Neural cell (in vitro differentiated cells): ENCODE measurements around the gene CDKL4. TPM values are rescaled to one million over a fixed set of nuclear protein-coding genes. Genes with fewer than 3 reads are reported as not detected.

Experiments used
- H2AFZ ChIP-seq: fragments of 200-600, 300-800 bp; sonication (generic), shearing (Covaris generic); 2 replicates; pipeline ENCODE4 v1.6.0; 2014; ENCODE audit warnings: low read depth, mild to moderate bottlenecking, antibody characterized with exemption, low read length, moderate library complexity
- H3F3A ChIP-seq: fragments of 200-600 bp; shearing (Covaris generic); 2 replicates; pipeline ENCODE4 v1.6.1; 2016; ENCODE audit warnings: mild to moderate bottlenecking, moderate library complexity, mixed read lengths, antibody characterized with exemption, low read length; ENCODE audit not compliant: insufficient read depth, poor library complexity, severe bottlenecking
- H3K27ac ChIP-seq: fragments of 200-600, 300-800 bp; sonication (generic), shearing (Covaris generic); 2 replicates; pipeline ENCODE4 v1.5.1; 2014; ENCODE audit warnings: mild to moderate bottlenecking, low read length, moderate library complexity
- H3K27me3 ChIP-seq: fragments of 300-800, 200-600 bp; sonication (generic), shearing (Covaris generic); 2 replicates; pipeline ENCODE4 v1.6.0; 2014; ENCODE audit warnings: mild to moderate bottlenecking, low read depth, low read length, moderate library complexity; ENCODE audit not compliant: insufficient read depth
- H3K36me3 ChIP-seq: fragments of 300-800, 200-600 bp; sonication (generic), shearing (Covaris generic); 2 replicates; pipeline ENCODE4 v1.5.1; 2014; ENCODE audit warnings: mild to moderate bottlenecking, antibody characterized with exemption, low read length, moderate library complexity; ENCODE audit not compliant: insufficient read depth
- H3K4me2 ChIP-seq: fragments of 300-800, 200-600 bp; sonication (generic), shearing (Covaris generic); 2 replicates; pipeline ENCODE4 v1.6.0; 2014; ENCODE audit warnings: mild to moderate bottlenecking, low read length
- H3K4me3 ChIP-seq: fragments of 300-800, 200-600 bp; sonication (generic), shearing (Covaris generic); 2 replicates; pipeline ENCODE4 v1.5.1; 2014; ENCODE audit warnings: mild to moderate bottlenecking, low read length, moderate library complexity
- H3K79me2 ChIP-seq: fragments of 200-600 bp; shearing (Covaris generic); replicated peaks from 2 replicates; pipeline ENCODE4 v1.6.0; 2014; ENCODE audit warnings: mild to moderate bottlenecking, low read length, moderate library complexity; ENCODE audit not compliant: insufficient read depth
- H3K9ac ChIP-seq: fragments of 300-800, 200-600 bp; sonication (generic), shearing (Covaris generic); 2 replicates; pipeline ENCODE4 v1.6.1; 2016; ENCODE audit warnings: mild to moderate bottlenecking, low read length, mixed read lengths
- H3K9me2 ChIP-seq: fragments of 200-600 bp; shearing (Covaris generic); 2 replicates; pipeline ENCODE4 v1.6.1; 2016; ENCODE audit warnings: mild to moderate bottlenecking, low read length, mixed read lengths; ENCODE audit not compliant: insufficient read depth
- H3K9me3 ChIP-seq: fragments of 200-600, 300-800 bp; sonication (generic), shearing (Covaris generic); 2 replicates; pipeline ENCODE4 v1.6.1; 2016; ENCODE audit warnings: mild to moderate bottlenecking, mixed run types, low read length, moderate library complexity, mixed read lengths
- H4K20me1 ChIP-seq: fragments of 200-600 bp; shearing (Covaris generic); 2 replicates; pipeline ENCODE4 v1.6.1; 2016; ENCODE audit warnings: mild to moderate bottlenecking, mixed run types; ENCODE audit not compliant: insufficient read depth
- EP300 ChIP-seq: fragments of 450-650 bp; conservative IDR thresholded peaks from 2 replicates; pipeline ENCODE4 v1.6.1; 2014; ENCODE audit warnings: antibody characterized with exemption, mild to moderate bottlenecking, moderate library complexity; ENCODE audit not compliant: poor library complexity, severe bottlenecking
- EZH2 ChIP-seq: fragments of 200-600, 300-800 bp; shearing (Covaris generic), sonication (generic); IDR thresholded peaks from 2 replicates; pipeline ENCODE4 v1.6.1; 2014; ENCODE audit warnings: antibody characterized with exemption, low read length, borderline replicate concordance, mild to moderate bottlenecking; ENCODE audit not compliant: insufficient read depth, poor library complexity, severe bottlenecking
- MXI1 ChIP-seq: fragments of 450-650 bp; conservative IDR thresholded peaks from 2 replicates; pipeline ENCODE4 v1.6.1; 2014; ENCODE audit warnings: antibody characterized with exemption, mild to moderate bottlenecking; ENCODE audit not compliant: poor library complexity, severe bottlenecking
- POLR2AphosphoS5 ChIP-seq: IDR thresholded peaks from 2 replicates; pipeline ENCODE4 v1.6.1; 2012
- RAD21 ChIP-seq: fragments of 450-650 bp; conservative IDR thresholded peaks from 2 replicates; pipeline ENCODE4 v1.6.1; 2014; ENCODE audit warnings: antibody characterized with exemption, mild to moderate bottlenecking, moderate library complexity
- SMC3 ChIP-seq: fragments of 450-650 bp; conservative IDR thresholded peaks from 2 replicates; pipeline ENCODE4 v1.6.1; 2014; ENCODE audit warnings: antibody characterized with exemption, mild to moderate bottlenecking, moderate library complexity; ENCODE audit not compliant: poor library complexity
- TAF1 ChIP-seq: IDR thresholded peaks from 2 replicates; pipeline ENCODE4 v1.6.1; 2012; ENCODE audit warnings: low read depth
- polyA minus RNA-seq: library from RNA; depleted of rRNA, polyadenylated mRNA; stranded (reverse); fragments of >200 nt; gene quantifications from 2 replicates; pipeline ENCODE4 v1.2.3, GENCODE V29; 2014
- polyA plus RNA-seq: library from polyadenylated mRNA; depleted of rRNA; stranded (reverse); fragments of >200 nt; gene quantifications from 2 replicates; pipeline ENCODE4 v1.2.3, GENCODE V29; 2014
- TF ChIP-seq, protein P1 (sequence below): IDR thresholded peaks from 2 replicates; pipeline ENCODE4 v1.6.1; 2012; ENCODE audit warnings: borderline replicate concordance
- TF ChIP-seq, protein P2 (sequence below): fragments of 450-650 bp; IDR thresholded peaks from 2 replicates; pipeline ENCODE4 v1.5.1; 2014; ENCODE audit warnings: antibody characterized with exemption, mild to moderate bottlenecking, moderate library complexity; ENCODE audit not compliant: poor library complexity, severe bottlenecking

Gene CDKL4
- polyA plus RNA-seq (not detected in 2 replicates), polyA minus RNA-seq (3.8 and 6.8 TPM in 2 replicates)

DNA sequence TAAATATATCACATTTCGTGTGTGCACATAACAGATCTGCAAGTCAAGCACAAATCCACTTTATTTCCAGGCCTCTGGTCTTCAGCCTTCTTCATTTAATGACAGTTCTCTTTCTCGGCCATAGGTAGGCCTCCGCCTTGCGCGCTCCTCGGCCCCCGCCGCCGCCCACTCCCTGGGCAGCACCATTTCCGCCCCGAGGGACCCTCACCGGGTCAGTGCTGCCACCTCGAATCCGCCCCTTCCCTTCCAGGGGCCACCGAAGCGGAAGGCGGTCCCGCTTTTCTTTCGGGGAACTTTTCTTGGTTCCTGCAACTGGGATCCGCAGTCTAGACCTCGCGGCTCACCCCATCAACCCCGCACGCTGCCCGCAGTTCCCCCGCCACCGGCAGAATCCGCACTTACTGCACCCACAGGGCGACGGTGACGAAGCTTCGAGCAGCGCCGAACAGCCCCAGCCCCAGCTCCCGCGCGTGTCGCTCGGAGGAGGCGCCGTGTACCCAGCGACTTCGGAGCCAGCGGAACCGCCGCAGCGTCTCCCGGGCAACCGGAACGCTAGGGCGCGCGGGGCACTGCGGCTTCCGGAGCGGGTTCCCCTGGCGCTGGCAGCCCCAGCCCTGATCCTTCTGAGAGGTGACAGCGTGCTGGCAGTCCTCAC lies at the start of gene CDKL4:
CDKL4 (minus strand) TSS at position 502 of the 655 bp plus-strand sequence.
- H3K27me3 ChIP-seq, result no peaks in the 10 kb centered on the region
- H3K9ac ChIP-seq, result no peak within 1 kb of the TSS
- H2AFZ ChIP-seq, result no peak within 1 kb of the TSS
- no peaks in the 10 kb centered on the region for H3K9me2 ChIP-seq
- no peaks in the 10 kb centered on the region for H3K79me2 ChIP-seq
- no peak within 1 kb of the TSS for H3K4me2 ChIP-seq
- TF ChIP-seq SMC3, result no peak
- TF ChIP-seq, protein P1, sequence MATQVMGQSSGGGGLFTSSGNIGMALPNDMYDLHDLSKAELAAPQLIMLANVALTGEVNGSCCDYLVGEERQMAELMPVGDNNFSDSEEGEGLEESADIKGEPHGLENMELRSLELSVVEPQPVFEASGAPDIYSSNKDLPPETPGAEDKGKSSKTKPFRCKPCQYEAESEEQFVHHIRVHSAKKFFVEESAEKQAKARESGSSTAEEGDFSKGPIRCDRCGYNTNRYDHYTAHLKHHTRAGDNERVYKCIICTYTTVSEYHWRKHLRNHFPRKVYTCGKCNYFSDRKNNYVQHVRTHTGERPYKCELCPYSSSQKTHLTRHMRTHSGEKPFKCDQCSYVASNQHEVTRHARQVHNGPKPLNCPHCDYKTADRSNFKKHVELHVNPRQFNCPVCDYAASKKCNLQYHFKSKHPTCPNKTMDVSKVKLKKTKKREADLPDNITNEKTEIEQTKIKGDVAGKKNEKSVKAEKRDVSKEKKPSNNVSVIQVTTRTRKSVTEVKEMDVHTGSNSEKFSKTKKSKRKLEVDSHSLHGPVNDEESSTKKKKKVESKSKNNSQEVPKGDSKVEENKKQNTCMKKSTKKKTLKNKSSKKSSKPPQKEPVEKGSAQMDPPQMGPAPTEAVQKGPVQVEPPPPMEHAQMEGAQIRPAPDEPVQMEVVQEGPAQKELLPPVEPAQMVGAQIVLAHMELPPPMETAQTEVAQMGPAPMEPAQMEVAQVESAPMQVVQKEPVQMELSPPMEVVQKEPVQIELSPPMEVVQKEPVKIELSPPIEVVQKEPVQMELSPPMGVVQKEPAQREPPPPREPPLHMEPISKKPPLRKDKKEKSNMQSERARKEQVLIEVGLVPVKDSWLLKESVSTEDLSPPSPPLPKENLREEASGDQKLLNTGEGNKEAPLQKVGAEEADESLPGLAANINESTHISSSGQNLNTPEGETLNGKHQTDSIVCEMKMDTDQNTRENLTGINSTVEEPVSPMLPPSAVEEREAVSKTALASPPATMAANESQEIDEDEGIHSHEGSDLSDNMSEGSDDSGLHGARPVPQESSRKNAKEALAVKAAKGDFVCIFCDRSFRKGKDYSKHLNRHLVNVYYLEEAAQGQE, result no peak
- TF ChIP-seq EZH2, result no peak
- TF ChIP-seq RAD21, result no peak
- no peaks in the 10 kb centered on the region for H3F3A ChIP-seq
- H3K36me3 ChIP-seq, result no peaks in the 10 kb centered on the region
- H3K27ac ChIP-seq, result no peak within 1 kb of the TSS
- H4K20me1 ChIP-seq, result no peaks in the 10 kb centered on the region
- H3K4me3 ChIP-seq, result no peak within 1 kb of the TSS
- no peaks in the 10 kb centered on the region for H3K9me3 ChIP-seq

DNA sequence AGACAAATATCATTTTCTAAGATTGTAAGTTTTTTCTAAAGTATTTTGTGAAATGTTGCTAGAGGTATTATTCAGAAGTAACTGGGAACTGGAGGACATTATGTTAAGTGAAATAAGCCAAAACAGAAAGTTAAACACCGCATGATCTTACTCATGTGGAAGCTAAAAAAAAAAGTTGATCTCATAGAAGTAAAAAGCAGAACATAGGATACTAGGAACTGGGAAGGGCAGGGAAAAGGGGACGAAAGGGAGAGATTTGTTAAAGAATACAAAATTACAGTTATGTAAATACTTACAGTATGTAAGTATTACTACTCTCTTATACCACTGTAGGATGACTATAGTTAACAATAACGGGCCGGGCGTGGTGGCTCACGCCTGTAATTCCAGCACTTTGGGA lies 46.7 kb upstream of the CDKL4 start:
- Histone ChIP-seq H3K9me2 (no peaks in the 10 kb centered on the region), H2AFZ (no peak overlapping the region), H3K27ac (no peak overlapping the region), H4K20me1 (no peaks in the 10 kb centered on the region), H3K4me3 (no peak overlapping the region), H3K4me2 (no peak overlapping the region), H3K79me2 (no peaks in the 10 kb centered on the region), H3K36me3 (peaks cover 13% of the 10 kb centered on the region), H3F3A (no peaks in the 10 kb centered on the region), H3K27me3 (no peaks in the 10 kb centered on the region), H3K9me3 (no peaks in the 10 kb centered on the region), H3K9ac (no peak overlapping the region)
- no peak for TF ChIP-seq EP300
- no peak for TF ChIP-seq RAD21
- TF ChIP-seq, protein P2, sequence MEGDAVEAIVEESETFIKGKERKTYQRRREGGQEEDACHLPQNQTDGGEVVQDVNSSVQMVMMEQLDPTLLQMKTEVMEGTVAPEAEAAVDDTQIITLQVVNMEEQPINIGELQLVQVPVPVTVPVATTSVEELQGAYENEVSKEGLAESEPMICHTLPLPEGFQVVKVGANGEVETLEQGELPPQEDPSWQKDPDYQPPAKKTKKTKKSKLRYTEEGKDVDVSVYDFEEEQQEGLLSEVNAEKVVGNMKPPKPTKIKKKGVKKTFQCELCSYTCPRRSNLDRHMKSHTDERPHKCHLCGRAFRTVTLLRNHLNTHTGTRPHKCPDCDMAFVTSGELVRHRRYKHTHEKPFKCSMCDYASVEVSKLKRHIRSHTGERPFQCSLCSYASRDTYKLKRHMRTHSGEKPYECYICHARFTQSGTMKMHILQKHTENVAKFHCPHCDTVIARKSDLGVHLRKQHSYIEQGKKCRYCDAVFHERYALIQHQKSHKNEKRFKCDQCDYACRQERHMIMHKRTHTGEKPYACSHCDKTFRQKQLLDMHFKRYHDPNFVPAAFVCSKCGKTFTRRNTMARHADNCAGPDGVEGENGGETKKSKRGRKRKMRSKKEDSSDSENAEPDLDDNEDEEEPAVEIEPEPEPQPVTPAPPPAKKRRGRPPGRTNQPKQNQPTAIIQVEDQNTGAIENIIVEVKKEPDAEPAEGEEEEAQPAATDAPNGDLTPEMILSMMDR, result no peak
- no peak for TF ChIP-seq POLR2AphosphoS5
- no peak for TF ChIP-seq SMC3
- TF ChIP-seq TAF1, result no peak
- no peak for TF ChIP-seq EZH2
- no peak for TF ChIP-seq MXI1
- TF ChIP-seq, protein P1, result no peak
